Erythroblast (primary cell): ENCODE results near the gene LRRTM4.

Source experiments
- GATA1 ChIP-seq: IDR thresholded peaks from 2 replicates; pipeline ENCODE4 v1.6.1; 2011; ENCODE audit warnings: low read depth, mild to moderate bottlenecking, control low read depth, low read length, moderate library complexity
- POLR2A ChIP-seq: IDR thresholded peaks from 2 replicates; pipeline ENCODE4 v1.6.1; 2011; ENCODE audit warnings: mild to moderate bottlenecking, low read length

- TF ChIP-seq POLR2A (no peak), GATA1 (no peak)
Measured at GRCh38 chr2:77028032-77028600, 494.1 kb downstream of the LRRTM4 start.
